Thoracic aorta (tissue), 2 donors: ENCODE results near the gene NECTIN2. TPM values are rescaled to one million over a fixed set of nuclear protein-coding genes. Genes with fewer than 3 reads are reported as not detected.
"Not testable (repeated sequence)": the region's sequence is repeated elsewhere in the genome, so short reads cannot be mapped to it uniquely, and the experiment has no call there.

Experiments
- ATAC-seq: fragments of 150-250 bp; one replicate; pipeline ENCODE4 v1.8.0; 2017; ENCODE audit warnings: low read depth; ENCODE audit not compliant: insufficient number of reproducible peaks, low FRiP score
- DNase-seq: peaks from one replicate; pipeline ENCODE4 v3.0.0-alpha.2; 2020; ENCODE audit warnings: low spot score
- H3K27ac ChIP-seq, 2 donors: fragments of 200-600 bp; sonication (generic); 1 replicate in 1 of 2; 2 replicates in 1 of 2; pipeline ENCODE4 v1.5.1; 2016; ENCODE audit warnings: mild to moderate bottlenecking in 2 of 2, moderate library complexity in 2 of 2
- H3K27me3 ChIP-seq: fragments of 200-600 bp; sonication (generic); replicated peaks from 2 replicates; pipeline ENCODE4 v1.6.0; 2016; ENCODE audit warnings: mild to moderate bottlenecking; ENCODE audit not compliant: insufficient read depth
- H3K36me3 ChIP-seq: fragments of 200-600 bp; sonication (generic); one replicate; pipeline ENCODE4 v1.5.1; 2016
- H3K4me1 ChIP-seq, 2 donors: fragments of 200-600 bp; sonication (generic); 1 replicate in 1 of 2; 2 replicates in 1 of 2; pipeline versions ENCODE4 v1.5.1 to v1.6.0; 2016; ENCODE audit warnings: low read depth in 2 of 2, mild to moderate bottlenecking in 1 of 2; ENCODE audit not compliant: control insufficient read depth in 1 of 2
- H3K4me3 ChIP-seq: fragments of 200-600 bp; sonication (generic); 2 replicates; pipeline ENCODE4 v1.5.1; 2016; ENCODE audit warnings: mild to moderate bottlenecking
- H3K9me3 ChIP-seq: fragments of 200-600 bp; sonication (generic); 2 replicates; pipeline ENCODE4 v1.5.1; 2016
- CTCF ChIP-seq: fragments of 200-600 bp; sonication (generic); IDR thresholded peaks from one replicate; pipeline ENCODE4 v1.5.1; 2019; ENCODE audit warnings: antibody characterized with exemption
- total RNA-seq, 2 donors: library from RNA; depleted of rRNA; stranded (reverse); fragments of >200 nt; gene quantifications; one replicate each; pipeline versions ENCODE4 v1.1.0 to v1.2.3, GENCODE V29; 2016

The NECTIN2 gene
- total RNA-seq, 2 donors from 2014 or later = 61.7 to 84.3 TPM

- ATAC-seq (no peak), DNase-seq (no peak)
- TF ChIP-seq CTCF = no peak
- no peaks in the 10 kb centered on the region for H3K9me3 ChIP-seq
- no peaks in the 10 kb centered on the region for H3K36me3 ChIP-seq
- peak overlapping the region; percentile 64 for H3K4me3 ChIP-seq
- H3K4me1 ChIP-seq = peaks cover 14 to 25% of the 10 kb centered on the region in 2 donors
- H3K27ac ChIP-seq = peak overlapping the region; percentile 83 to 87
- no peaks in the 10 kb centered on the region for H3K27me3 ChIP-seq
Observed at GRCh38 chr19:44822177-44822576, 23.9 kb upstream of the NECTIN2 start.

DNA sequence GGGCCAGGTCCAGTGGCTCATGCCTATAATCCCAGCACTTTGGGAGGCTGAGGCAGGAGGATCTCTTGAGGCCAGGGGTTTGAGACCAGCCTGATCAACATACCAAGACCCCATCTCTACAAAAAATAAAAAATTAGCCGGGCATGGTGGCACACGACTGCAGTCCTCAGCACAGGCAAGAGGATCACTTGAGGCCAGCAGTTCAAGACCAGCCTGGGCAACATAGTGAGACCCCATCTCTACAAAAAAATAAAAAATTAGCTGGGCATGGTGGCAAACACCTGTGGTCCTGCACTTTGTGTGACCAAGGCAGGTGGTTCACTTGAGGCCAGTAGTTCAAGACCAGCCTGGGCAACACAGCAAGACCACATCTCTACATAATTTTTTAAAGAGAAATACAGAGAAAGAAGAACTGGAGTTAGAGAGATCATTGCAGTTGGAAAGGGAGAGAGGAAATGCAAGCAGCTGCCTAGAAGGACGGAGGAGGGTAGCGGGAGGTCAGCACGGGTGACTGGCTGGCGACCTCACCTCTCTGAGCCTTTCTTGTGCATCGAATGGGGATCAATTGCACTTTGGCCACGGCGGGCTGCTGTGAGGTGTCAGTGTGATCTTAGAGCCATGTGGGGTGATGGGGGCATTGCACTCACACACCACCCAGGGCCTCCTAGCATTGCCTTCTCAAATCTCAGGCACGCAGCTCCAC lies 23.3 kb upstream of the NECTIN2 start:
- DNase-seq = no peak
- no peak for TF ChIP-seq CTCF
- peaks cover 14 to 25% of the 10 kb centered on the region in 2 donors for H3K4me1 ChIP-seq
- no peak for ATAC-seq
- H3K27ac ChIP-seq = peak overlapping the region; percentile 83 to 87
- no peaks in the 10 kb centered on the region for H3K9me3 ChIP-seq
- H3K4me3 ChIP-seq = no peak overlapping the region
- H3K27me3 ChIP-seq = no peaks in the 10 kb centered on the region
- no peaks in the 10 kb centered on the region for H3K36me3 ChIP-seq

GRCh38 chr19:44823373-44823698 lies 22.8 kb upstream of the NECTIN2 start:
- Histone ChIP-seq H3K27ac (no peak overlapping the region), H3K9me3 (no peaks in the 10 kb centered on the region)
- ATAC-seq = no peak

GRCh38 chr19:44824761-44825160 lies 21.3 kb upstream of the NECTIN2 start:
- no peaks in the 10 kb centered on the region for H3K36me3 ChIP-seq
- no peak for TF ChIP-seq CTCF

More at GRCh38 chr19:44823373-44823698, 22.8 kb upstream of the NECTIN2 start:
- H3K36me3 ChIP-seq = no peaks in the 10 kb centered on the region
- DNase-seq = no peak
- no peak for TF ChIP-seq CTCF
- H3K4me3 ChIP-seq = no peak overlapping the region
- no peaks in the 10 kb centered on the region for H3K27me3 ChIP-seq
- peaks cover 14 to 25% of the 10 kb centered on the region in 2 donors for H3K4me1 ChIP-seq

GRCh38 chr19:44832875-44833274 lies 13.2 kb upstream of the NECTIN2 start:
- DNase-seq, H3K27me3 ChIP-seq, H3K9me3 ChIP-seq, H3K4me3 ChIP-seq, H3K4me1 ChIP-seq, H3K27ac ChIP-seq, H3K36me3 ChIP-seq, ATAC-seq: not testable (repeated sequence)

More at GRCh38 chr19:44824761-44825160, 21.3 kb upstream of the NECTIN2 start:
- no peak overlapping the region for H3K4me3 ChIP-seq
- H3K9me3 ChIP-seq = no peaks in the 10 kb centered on the region
- H3K4me1 ChIP-seq = peaks cover 14 to 25% of the 10 kb centered on the region in 2 donors
- no peaks in the 10 kb centered on the region for H3K27me3 ChIP-seq
- ATAC-seq (no peak), DNase-seq (no peak)
- H3K27ac ChIP-seq = no peak overlapping the region

GRCh38 chr19:44834399-44834798 lies 11.7 kb upstream of the NECTIN2 start:
- H3K36me3 ChIP-seq, H3K27ac ChIP-seq, H3K4me3 ChIP-seq, H3K9me3 ChIP-seq, DNase-seq, H3K4me1 ChIP-seq, ATAC-seq, H3K27me3 ChIP-seq: not testable (repeated sequence)
